Activated CD8-positive, alpha-beta T cell treated with anti-CD3 and anti-CD28 coated beads for 36 hours (primary cell): ENCODE data around the gene GAS6. TPM values are rescaled to one million over a fixed set of nuclear protein-coding genes. Genes with fewer than 3 reads are reported as not detected.

Experiments used
- ATAC-seq: fragments of 200-7000 bp; cut with Tn5 transposase; one replicate; pipeline ENCODE4 v1.10.0; 2021; ENCODE audit warnings: mild to moderate bottlenecking, moderate library complexity
- CTCF ChIA-PET: fragments of 350-600 bp; sonication (Branson Sonifier 250); formaldehyde crosslinking; loops from one replicate; lab custom pipeline; 2021; ENCODE audit warnings: antibody characterized with exemption; lab: Charles Lee
- POLR2A ChIA-PET: fragments of 350-600 bp; sonication (Branson Sonifier 250); formaldehyde crosslinking; loops from one replicate; lab custom pipeline; 2021; ENCODE audit warnings: antibody characterized with exemption; lab: Charles Lee
- DNase-seq: peaks from one replicate; pipeline ENCODE4 v3.0.0-alpha.2; 2020
- H3K27ac Mint-ChIP-seq: one replicate; pipeline ENCODE4 v1.8.0; 2021; ENCODE audit warnings: mild to moderate bottlenecking, mixed read lengths
- H3K27me3 Mint-ChIP-seq: one replicate; pipeline ENCODE4 v1.8.0; 2021; ENCODE audit warnings: mixed read lengths
- H3K36me3 Mint-ChIP-seq: one replicate; pipeline ENCODE4 v1.8.0; 2021; ENCODE audit warnings: low read depth, mixed read lengths
- H3K4me1 Mint-ChIP-seq: one replicate; pipeline ENCODE4 v1.8.0; 2021; ENCODE audit warnings: low read depth, mixed read lengths
- H3K4me3 Mint-ChIP-seq: one replicate; pipeline ENCODE4 v1.8.0; 2021; ENCODE audit warnings: mild to moderate bottlenecking, moderate library complexity, mixed read lengths
- H3K9me3 Mint-ChIP-seq: one replicate; pipeline ENCODE4 v1.8.0; 2021; ENCODE audit warnings: mixed read lengths
- CTCF ChIP-seq: fragments of 200-600 bp; IDR thresholded peaks from one replicate; pipeline ENCODE4 v1.8.0; 2022; ENCODE audit warnings: antibody characterized with exemption, mild to moderate bottlenecking
- intact Hi-C: fragments of 100-400 bp; cut with micrococcal nuclease; formaldehyde crosslinking; loops from one replicate; pipeline ENCODE4 v1.10.0; 2022
- total RNA-seq, 2 experiments: library from RNA; stranded (reverse); gene quantifications; one replicate each; pipeline ENCODE4 v1.2.3, GENCODE V29; 2021

GAS6 gene
- total RNA-seq, 2 experiments from 2014 or later = 0.23 to 0.25 TPM

DNA sequence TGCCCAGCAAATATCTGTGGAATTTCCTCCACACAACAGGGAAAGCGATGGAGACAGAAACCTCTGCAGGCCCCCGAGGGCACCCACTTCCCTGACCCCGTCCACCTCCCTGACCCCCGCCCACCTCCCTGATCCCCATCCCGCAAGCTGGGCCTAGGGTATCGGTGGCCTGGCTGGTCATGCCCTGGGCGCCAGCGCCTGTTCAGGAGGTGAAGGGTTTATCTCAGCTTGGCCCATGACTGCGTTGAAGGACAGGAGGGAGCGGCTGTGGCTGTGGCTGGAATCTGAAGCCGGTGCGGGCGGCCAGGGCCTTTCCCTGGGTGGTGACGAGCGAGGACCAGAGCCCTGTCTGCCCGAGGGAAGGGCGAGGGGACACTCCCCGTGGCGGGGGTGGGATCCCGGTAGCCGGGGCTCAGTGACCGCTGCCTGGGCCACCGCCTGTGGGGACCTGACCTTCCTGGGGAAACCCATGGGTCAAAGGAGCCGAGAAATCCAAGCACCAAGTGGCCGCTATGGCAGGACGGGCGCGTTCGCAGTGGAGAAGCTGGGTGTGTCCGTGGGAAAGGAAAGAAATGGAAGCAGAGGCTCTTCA lies 20.7 kb downstream of the GAS6 start:
- no peak for TF ChIP-seq CTCF
- Mint-ChIP-seq H3K27ac (no peak overlapping the region), H3K9me3 (peaks cover 4% of the 10 kb centered on the region), H3K27me3 (no peaks in the 10 kb centered on the region), H3K36me3 (no peaks in the 10 kb centered on the region), H3K4me3 (no peak overlapping the region), H3K4me1 (peaks cover 37% of the 10 kb centered on the region)
- ChIA-PET CTCF (no interaction called here), POLR2A (no interaction called here)
- ATAC-seq (no peak), DNase-seq (no peak)
- intact Hi-C loops = no loop called here

GRCh38 chr13:113842336-113843062 lies 21.4 kb downstream of the GAS6 start:
- Mint-ChIP-seq H3K27ac (no peak overlapping the region), H3K36me3 (no peaks in the 10 kb centered on the region), H3K27me3 (no peaks in the 10 kb centered on the region), H3K9me3 (peaks cover 4% of the 10 kb centered on the region), H3K4me1 (peaks cover 41% of the 10 kb centered on the region), H3K4me3 (no peak overlapping the region)
- intact Hi-C loops = no loop called here
- DNase-seq (no peak), ATAC-seq (no peak)
- POLR2A ChIA-PET = no interaction called here
- CTCF ChIA-PET = no interaction called here
- TF ChIP-seq CTCF = no peak

GRCh38 chr13:113841353-113841650 lies 22.6 kb downstream of the GAS6 start:
- Mint-ChIP-seq H3K27me3 (no peaks in the 10 kb centered on the region), H3K4me3 (no peak overlapping the region), H3K36me3 (no peaks in the 10 kb centered on the region), H3K27ac (no peak overlapping the region), H3K4me1 (peaks cover 38% of the 10 kb centered on the region), H3K9me3 (peaks cover 4% of the 10 kb centered on the region)
- ChIA-PET POLR2A (no interaction called here), CTCF (no interaction called here)
- intact Hi-C loops = no loop called here
- no peak for TF ChIP-seq CTCF
- DNase-seq (no peak), ATAC-seq (no peak)

GRCh38 chr13:113840541-113841352 lies 23.1 kb downstream of the GAS6 start:
- Mint-ChIP-seq H3K4me3 (no peak overlapping the region), H3K36me3 (no peaks in the 10 kb centered on the region), H3K27me3 (no peaks in the 10 kb centered on the region), H3K4me1 (peaks cover 32% of the 10 kb centered on the region), H3K9me3 (peaks cover 4% of the 10 kb centered on the region), H3K27ac (no peak overlapping the region)
- CTCF ChIA-PET = interaction anchor here (1.5 kb wide), 1 partner anchor 15 kb away, joined by 3 read pairs; no protein-coding TSS in a partner anchor
- POLR2A ChIA-PET = no interaction called here
- ATAC-seq (no peak), DNase-seq (no peak)
- TF ChIP-seq CTCF = no peak
- intact Hi-C loops = no loop called here
